ENCODE measurements around the gene MICAL3.

Gene MICAL3

DNA sequence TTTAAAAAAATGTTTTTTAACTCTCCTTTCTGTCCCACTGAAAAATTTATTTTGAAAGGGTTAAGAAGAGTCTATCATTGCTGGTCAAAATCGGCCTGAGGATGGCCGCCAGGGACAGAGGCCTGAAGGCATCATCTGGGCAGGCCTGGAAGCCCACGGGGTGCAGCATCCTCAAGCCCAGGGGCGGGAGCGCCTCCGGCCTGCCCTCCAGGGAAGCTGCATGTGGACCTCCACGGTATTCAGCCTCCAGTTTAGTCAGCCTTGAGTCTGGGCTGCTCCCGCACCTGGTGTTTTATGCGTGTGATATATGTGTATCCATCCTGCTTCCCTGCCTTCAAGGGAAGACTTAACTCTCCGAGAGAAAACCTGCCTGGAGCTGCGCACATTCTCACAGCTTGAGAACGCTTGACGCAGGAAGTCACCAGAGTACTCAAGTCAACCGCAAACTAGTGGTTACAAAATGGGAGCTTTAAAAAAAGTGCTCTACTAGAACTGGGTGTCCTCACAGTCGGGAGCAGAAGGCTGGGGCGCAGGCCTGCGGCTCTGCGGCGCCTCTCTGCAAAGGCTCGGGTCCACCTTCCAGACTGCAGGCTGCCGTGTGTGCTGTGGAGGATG is 236.5 kb downstream of the MICAL3 start:
- TF ChIP-seq CTCF (IDR thresholded peaks at IDR 0.05; ENCODE audit: low read length, missing control alignments), result no peak
- H3K4me3 ChIP-seq (replicated peaks; ENCODE audit: low read depth, low read length), result no peak overlapping the region
- DNase-seq (ENCODE audit: low read depth), result no peak

DNA sequence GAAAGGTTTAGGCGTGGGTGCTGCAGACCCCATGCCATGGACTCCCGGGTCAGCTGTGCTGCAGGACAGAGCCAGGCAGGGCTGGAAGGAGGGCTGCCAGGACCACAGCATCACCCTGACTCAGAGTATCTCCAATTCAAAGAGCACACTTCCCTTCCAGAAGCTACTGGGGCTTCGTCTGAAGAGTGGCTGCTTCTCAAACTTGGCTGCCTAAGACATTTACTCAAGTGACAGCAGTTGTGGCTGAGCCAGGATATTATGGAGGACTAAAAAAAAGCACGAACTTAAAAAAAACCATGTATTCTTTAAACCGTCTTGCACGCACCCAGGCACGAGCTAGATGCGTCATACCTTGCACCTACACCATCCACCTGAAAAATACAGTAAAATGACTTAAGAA is 237.1 kb downstream of the MICAL3 start:
- no peak overlapping the region for H3K4me3 ChIP-seq (replicated peaks; ENCODE audit: low read depth, low read length)
- no peak for TF ChIP-seq CTCF (IDR thresholded peaks at IDR 0.05; ENCODE audit: low read length, missing control alignments)
- DNase-seq (ENCODE audit: low read depth), result no peak

DNA sequence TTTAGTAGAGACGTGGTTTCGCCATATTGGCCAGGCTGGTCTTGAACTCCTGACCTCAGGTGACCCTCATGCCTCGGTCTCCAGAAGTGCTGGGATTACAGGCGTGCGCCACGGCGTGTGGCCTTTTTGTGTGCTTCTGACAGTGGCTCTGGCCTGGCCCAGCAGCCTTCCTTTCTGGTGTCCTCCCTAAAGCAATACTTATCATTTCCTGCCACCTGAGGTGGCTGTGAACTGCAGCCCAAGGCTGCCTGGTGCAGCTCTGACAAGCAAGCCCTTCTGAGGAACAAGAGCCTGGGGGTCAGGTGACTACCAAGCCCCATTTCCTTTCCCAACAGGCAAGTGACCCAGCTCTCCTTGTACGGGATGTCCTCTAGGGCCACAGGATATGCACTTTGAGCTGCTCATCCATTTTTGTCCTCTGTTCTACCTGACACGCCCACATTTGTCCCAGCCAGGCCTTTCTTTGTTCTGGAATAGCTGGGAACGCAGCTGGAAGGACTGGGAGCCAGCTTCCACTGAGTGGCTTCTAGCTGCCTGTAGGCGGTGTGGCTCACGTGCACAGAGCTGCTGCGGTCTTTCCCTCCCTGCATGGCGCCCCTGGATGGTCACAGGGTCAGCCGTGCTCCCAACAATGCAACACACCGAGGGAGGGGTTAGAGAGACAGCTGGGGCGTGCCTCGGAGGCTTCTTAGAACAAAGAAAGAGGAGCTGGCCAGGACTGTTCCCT is 237.8 kb downstream of the MICAL3 start:
- peak; percentile 31 for DNase-seq (ENCODE audit: low read depth)

GRCh38 chr22:17785185-17786184 is 238.9 kb downstream of the MICAL3 start:
- DNase-seq (ENCODE audit: low read depth), result peak; percentile 35
- no peak overlapping the region for H3K4me3 ChIP-seq (replicated peaks; ENCODE audit: low read depth, low read length)
- TF ChIP-seq CTCF (IDR thresholded peaks at IDR 0.05; ENCODE audit: low read length, missing control alignments), result peak; percentile 55

More for the DNA sequence above, 237.8 kb downstream of the MICAL3 start:
- H3K4me3 ChIP-seq (replicated peaks; ENCODE audit: low read depth, low read length), result no peak overlapping the region
- no peak for TF ChIP-seq CTCF (IDR thresholded peaks at IDR 0.05; ENCODE audit: low read length, missing control alignments)

- no peak overlapping the region for H3K4me3 ChIP-seq (replicated peaks; ENCODE audit: low read depth, low read length)
- TF ChIP-seq CTCF (IDR thresholded peaks at IDR 0.05; ENCODE audit: low read length, missing control alignments), result no peak
- DNase-seq (ENCODE audit: low read depth), result no peak
Measured at GRCh38 chr22:17784776-17785175, 239.6 kb downstream of the MICAL3 start.

DNA sequence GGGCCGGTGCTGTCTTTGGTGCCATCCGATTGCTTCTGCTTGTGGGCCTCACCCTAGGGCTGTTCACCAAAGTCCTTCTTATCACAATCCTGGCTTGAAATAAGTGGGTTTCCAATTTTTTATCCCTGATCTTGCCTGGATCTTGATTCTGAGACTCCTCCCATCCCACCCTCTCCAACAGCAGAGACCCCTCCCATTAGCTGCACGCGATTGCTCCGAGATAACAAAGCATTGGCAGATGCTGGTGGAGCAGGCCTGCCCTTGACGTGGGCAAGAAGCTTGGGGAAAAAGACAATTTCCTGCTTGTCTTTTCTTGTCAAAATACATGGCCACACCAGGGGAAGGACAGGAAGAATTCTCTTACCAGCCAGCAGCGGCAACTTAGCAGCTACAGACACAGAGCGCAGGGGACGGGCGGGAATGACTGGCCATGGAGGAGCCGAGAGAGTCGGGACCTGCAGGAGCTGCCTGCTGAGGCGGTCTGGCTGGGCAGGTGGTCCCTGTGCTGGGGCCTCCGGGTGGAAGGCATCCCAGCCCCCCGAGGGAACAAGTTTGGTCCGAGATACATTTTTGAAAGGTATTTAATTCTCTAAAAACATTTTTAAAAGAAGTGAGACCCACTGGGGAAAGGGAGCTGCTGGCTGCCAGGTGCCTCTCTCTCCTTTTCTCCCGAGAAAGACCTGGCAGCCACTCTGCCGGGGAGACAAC is 240.4 kb downstream of the MICAL3 start:
- no peak for TF ChIP-seq CTCF (IDR thresholded peaks at IDR 0.05; ENCODE audit: low read length, missing control alignments)
- no peak overlapping the region for H3K4me3 ChIP-seq (replicated peaks; ENCODE audit: low read depth, low read length)
- DNase-seq (ENCODE audit: low read depth), result no peak

Measured in fibroblast of pulmonary artery (primary cell).